Astrocyte (in vitro differentiated cells and primary cell): Measurements from ENCODE around the gene RABL3. TPM values are rescaled to one million over a fixed set of nuclear protein-coding genes. Genes with fewer than 3 reads are reported as not detected.

Experiments used
- DNase-seq: peaks from one replicate; pipeline ENCODE4 v3.0.0-alpha.2; 2010; ENCODE audit warnings: low read depth
- FAIRE-seq: peaks from 2 replicates; lab custom pipeline; 2011; peaks lifted over from hg19 to GRCh38; lab: Jason Lieb, UNC
- H2AFZ ChIP-seq: 2 replicates; pipeline ENCODE4 v1.6.0; 2012; ENCODE audit warnings: low read depth, low read length, inconsistent platforms
- H3K27ac ChIP-seq: 2 replicates; pipeline ENCODE4 v1.5.1; 2011; ENCODE audit warnings: low read depth, low read length, inconsistent platforms
- H3K27me3 ChIP-seq: 2 replicates; pipeline ENCODE4 v1.6.0; 2011; ENCODE audit warnings: low read length, inconsistent platforms; ENCODE audit not compliant: insufficient read depth
- H3K36me3 ChIP-seq: 2 replicates; pipeline ENCODE4 v1.5.1; 2011; ENCODE audit warnings: low read length, inconsistent platforms; ENCODE audit not compliant: insufficient read depth
- H3K4me1 ChIP-seq: 2 replicates; pipeline ENCODE4 v1.5.1; 2011; ENCODE audit warnings: low read length, inconsistent platforms; ENCODE audit not compliant: insufficient read depth
- H3K4me2 ChIP-seq: 2 replicates; pipeline ENCODE4 v1.6.0; 2012; ENCODE audit warnings: low read length, inconsistent platforms
- H3K4me3 ChIP-seq: 2 replicates; pipeline ENCODE4 v1.5.1; 2011; ENCODE audit warnings: low read depth, mild to moderate bottlenecking, low read length, inconsistent platforms; ENCODE audit not compliant: insufficient read depth
- H3K79me2 ChIP-seq: 2 replicates; pipeline ENCODE4 v1.6.0; 2012; ENCODE audit warnings: mild to moderate bottlenecking, low read length, inconsistent platforms; ENCODE audit not compliant: insufficient read depth
- H3K9ac ChIP-seq: 2 replicates; pipeline ENCODE4 v1.6.0; 2012; ENCODE audit warnings: mild to moderate bottlenecking, low read length, inconsistent platforms
- H3K9me3 ChIP-seq: 2 replicates; pipeline ENCODE4 v1.5.1; 2012; ENCODE audit warnings: low read depth, mild to moderate bottlenecking, low read length, inconsistent platforms; ENCODE audit not compliant: insufficient read depth
- H4K20me1 ChIP-seq: 2 replicates; pipeline ENCODE4 v1.6.0; 2012; ENCODE audit warnings: low read length, inconsistent platforms; ENCODE audit not compliant: insufficient read depth
- H3K27ac Mint-ChIP-seq: one replicate; pipeline ENCODE4 v1.8.0; 2021; ENCODE audit warnings: mild to moderate bottlenecking, mixed read lengths; ENCODE audit not compliant: unreplicated experiment
- H3K27me3 Mint-ChIP-seq: one replicate; pipeline ENCODE4 v1.8.0; 2021; ENCODE audit warnings: low read depth, mixed read lengths; ENCODE audit not compliant: unreplicated experiment
- H3K36me3 Mint-ChIP-seq: one replicate; pipeline ENCODE4 v1.8.0; 2021; ENCODE audit warnings: low read depth, mixed read lengths; ENCODE audit not compliant: unreplicated experiment
- H3K4me1 Mint-ChIP-seq: one replicate; pipeline ENCODE4 v1.8.0; 2021; ENCODE audit warnings: low read depth, mixed read lengths; ENCODE audit not compliant: unreplicated experiment
- H3K4me3 Mint-ChIP-seq: one replicate; pipeline ENCODE4 v1.8.0; 2021; ENCODE audit warnings: mild to moderate bottlenecking, moderate library complexity, mixed read lengths; ENCODE audit not compliant: unreplicated experiment
- H3K9me3 Mint-ChIP-seq: one replicate; pipeline ENCODE4 v1.8.0; 2021; ENCODE audit warnings: mild to moderate bottlenecking, mixed read lengths; ENCODE audit not compliant: unreplicated experiment
- CTCF ChIP-seq: IDR thresholded peaks from 2 replicates; pipeline ENCODE4 v1.5.1; 2011; ENCODE audit warnings: low read depth, mild to moderate bottlenecking, inconsistent platforms, low read length, moderate library complexity; ENCODE audit not compliant: insufficient read depth
- EZH2 ChIP-seq: IDR thresholded peaks from 2 replicates; pipeline ENCODE4 v1.6.1; 2012; ENCODE audit warnings: mild to moderate bottlenecking, low read length, inconsistent platforms; ENCODE audit not compliant: insufficient read depth
- total RNA-seq: library from RNA; stranded (reverse); gene quantifications from 2 replicates; pipeline ENCODE4 v1.2.1, GENCODE V29; 2021

RABL3 gene
- total RNA-seq, 1 donor from 2014 or later = 16.8 TPM

GRCh38 chr3:120705884-120706582 is 36.3 kb downstream of the RABL3 start:
- Histone ChIP-seq H4K20me1 (no peaks in the 10 kb centered on the region), H3K4me3 (no peak overlapping the region), H3K79me2 (no peaks in the 10 kb centered on the region), H3K9me3 (no peaks in the 10 kb centered on the region), H2AFZ (no peak overlapping the region), H3K27ac (no peak overlapping the region), H3K36me3 (peaks cover 14% of the 10 kb centered on the region), H3K4me1 (no peaks in the 10 kb centered on the region), H3K9ac (no peak overlapping the region), H3K27me3 (no peaks in the 10 kb centered on the region), H3K4me2 (no peak overlapping the region)
- Mint-ChIP-seq H3K4me3 (no peak overlapping the region), H3K36me3 (peaks cover 18% of the 10 kb centered on the region), H3K9me3 (peaks cover 7% of the 10 kb centered on the region), H3K27ac (no peak overlapping the region), H3K27me3 (no peaks in the 10 kb centered on the region), H3K4me1 (no peaks in the 10 kb centered on the region)
- no peak for FAIRE-seq
- TF ChIP-seq EZH2 = no peak
- TF ChIP-seq CTCF = no peak
- no peak for DNase-seq

GRCh38 chr3:120699333-120699732 is 43.0 kb downstream of the RABL3 start:
- Mint-ChIP-seq H3K9me3 (peaks cover 7% of the 10 kb centered on the region), H3K36me3 (peaks cover 16% of the 10 kb centered on the region), H3K27me3 (no peaks in the 10 kb centered on the region), H3K4me3 (no peak overlapping the region), H3K27ac (no peak overlapping the region), H3K4me1 (no peaks in the 10 kb centered on the region)
- no peaks in the 10 kb centered on the region for H3K27me3 ChIP-seq
- DNase-seq = no peak
- H3K9me3 ChIP-seq = no peaks in the 10 kb centered on the region
- H3K79me2 ChIP-seq = no peaks in the 10 kb centered on the region
- H3K9ac ChIP-seq = no peak overlapping the region
- no peak overlapping the region for H3K27ac ChIP-seq
- no peak overlapping the region for H3K4me2 ChIP-seq
- no peaks in the 10 kb centered on the region for H4K20me1 ChIP-seq
- no peak overlapping the region for H3K4me3 ChIP-seq
- TF ChIP-seq CTCF (no peak), EZH2 (no peak)
- no peak for FAIRE-seq
- no peaks in the 10 kb centered on the region for H3K4me1 ChIP-seq
- peaks cover 3% of the 10 kb centered on the region for H3K36me3 ChIP-seq
- H2AFZ ChIP-seq = no peak overlapping the region
